ENCODE results near the gene CNTN5.
"Not testable (repeated sequence)": the region's sequence is repeated elsewhere in the genome, so short reads cannot be mapped to it uniquely, and the experiment has no call there.

Gene CNTN5

DNA sequence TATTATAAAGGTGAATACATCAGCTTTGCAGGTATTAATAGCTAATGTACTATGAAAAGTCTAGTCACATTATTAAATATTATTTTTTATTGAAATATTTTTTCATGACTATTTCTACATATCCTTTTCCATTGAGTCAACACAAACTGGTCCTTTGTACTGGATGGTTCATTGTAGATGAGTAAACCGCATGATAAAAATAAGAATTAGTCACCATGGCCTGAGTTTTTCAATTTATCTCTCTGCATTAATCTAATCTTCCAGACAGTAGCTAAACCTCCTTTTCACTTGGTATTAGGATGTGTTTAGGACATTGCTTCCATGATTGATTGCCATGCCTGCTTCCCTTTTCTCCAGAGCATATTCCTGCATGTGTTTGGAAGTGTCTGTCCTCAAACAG is 1227.0 kb downstream of the CNTN5 start:
- DNase-seq: no peak

DNA sequence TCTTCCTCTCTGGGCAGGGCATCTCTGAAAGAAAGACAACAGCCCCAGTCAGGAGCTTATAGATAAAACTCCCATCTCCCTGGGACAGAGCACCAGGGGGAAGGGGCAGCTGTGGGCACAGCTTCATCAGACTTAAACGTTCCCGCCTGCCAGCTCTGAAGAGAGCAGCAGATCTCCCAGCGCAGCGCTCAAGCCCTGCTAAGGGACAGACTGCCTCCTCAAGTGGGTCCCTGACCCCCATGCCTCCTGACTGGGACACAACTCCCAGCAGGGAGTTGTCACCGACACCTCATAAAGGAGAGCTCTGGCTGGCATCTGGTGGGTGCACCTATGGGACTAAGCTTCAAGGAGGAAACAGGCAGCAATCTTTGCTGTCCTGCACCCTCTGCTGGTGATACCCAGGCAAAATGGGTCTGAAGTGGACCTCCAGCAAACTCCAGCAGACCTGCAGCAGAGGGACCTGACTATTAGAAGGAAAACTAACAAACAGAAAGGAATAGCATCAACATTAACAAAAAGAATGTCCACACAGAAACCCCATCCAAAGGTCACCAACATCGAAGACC is 1236.6 kb downstream of the CNTN5 start:
- not testable (repeated sequence) for DNase-seq

GRCh38 chr11:100269516-100269915 is 1248.8 kb downstream of the CNTN5 start:
- no peak for DNase-seq

DNA sequence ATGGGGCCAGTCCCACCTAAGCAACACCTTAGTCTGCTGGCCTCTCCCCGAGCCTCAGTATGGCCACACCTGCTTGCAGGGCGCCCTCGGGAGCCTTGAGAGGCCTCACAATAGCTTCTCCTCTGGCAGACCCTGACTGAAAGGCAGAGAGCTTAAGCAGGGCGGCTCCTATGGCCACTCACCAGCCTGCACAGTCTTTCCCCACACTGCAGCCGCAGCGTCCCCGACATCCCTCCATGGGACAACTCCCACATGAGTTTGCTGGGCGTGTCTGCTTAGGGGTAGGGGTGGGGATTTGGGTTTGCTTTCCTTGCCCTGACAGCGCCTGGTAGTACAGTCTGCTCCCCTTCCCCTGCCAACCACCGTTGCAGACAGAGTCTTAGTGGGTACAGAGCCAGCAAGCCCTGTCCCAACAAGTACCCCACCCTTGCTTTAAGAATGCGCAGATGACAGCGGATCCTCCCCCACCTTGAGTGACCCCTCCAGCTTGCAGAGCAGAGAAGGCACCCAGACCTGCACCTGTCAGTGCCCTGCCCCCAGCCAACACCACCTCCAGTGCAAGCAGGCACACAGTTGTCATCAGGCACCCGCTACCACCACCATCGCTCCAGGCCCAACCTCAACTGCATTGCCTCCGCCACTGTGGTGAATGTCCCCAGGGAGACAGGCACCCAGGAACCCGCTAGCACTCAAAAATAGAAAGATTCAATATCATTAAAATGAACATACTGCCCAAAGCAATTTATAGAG is 1252.5 kb downstream of the CNTN5 start:
- no peak for DNase-seq

DNA sequence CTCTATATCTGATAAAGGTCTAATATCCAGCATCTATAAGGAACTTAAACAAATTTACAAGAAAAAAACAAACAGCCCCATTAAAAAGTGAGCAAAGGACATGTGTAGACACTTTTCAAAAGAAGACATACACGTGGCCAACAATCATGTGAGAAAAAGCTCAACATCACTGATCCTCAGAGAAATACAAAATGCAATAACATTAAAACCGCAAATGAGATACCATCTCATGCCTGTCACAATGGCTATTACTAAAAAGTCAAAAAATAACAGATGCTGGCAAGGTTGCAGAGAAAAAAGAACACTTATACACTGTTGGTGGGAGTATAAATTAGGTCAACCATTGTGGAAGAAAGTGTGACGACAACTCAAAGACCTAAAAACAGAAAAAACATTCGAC is 1253.7 kb downstream of the CNTN5 start:
- not testable (repeated sequence) for DNase-seq

- no peak for DNase-seq
These were observed 1274.0 kb downstream of the CNTN5 start for GRCh38 chr11:100294748-100295147.

- no peak for DNase-seq
These were observed 1275.4 kb downstream of the CNTN5 start for GRCh38 chr11:100296051-100296679.

GRCh38 chr11:100297516-100297915 is 1276.8 kb downstream of the CNTN5 start:
- DNase-seq: no peak

DNA sequence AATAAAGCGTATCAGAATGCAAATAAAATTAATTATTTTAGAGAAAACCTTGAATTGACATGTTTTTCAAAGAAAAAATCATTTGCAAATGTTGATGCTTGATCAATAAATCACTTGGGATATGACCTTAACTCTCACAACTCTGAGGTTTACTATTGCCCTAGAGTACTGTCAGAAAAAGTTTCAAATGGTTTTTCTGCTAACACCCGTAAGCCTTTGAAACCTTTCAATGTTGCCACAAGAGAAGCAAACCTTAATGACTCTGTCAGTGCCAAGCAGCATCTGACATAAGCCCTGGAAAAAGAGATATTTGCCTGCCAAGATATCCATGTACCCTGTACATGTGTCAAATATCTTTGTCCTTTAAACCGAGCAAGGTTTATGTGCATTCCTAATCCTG is 1282.1 kb downstream of the CNTN5 start:
- no peak for DNase-seq

GRCh38 chr11:100303897-100304296 is 1283.1 kb downstream of the CNTN5 start:
- DNase-seq: no peak

DNA sequence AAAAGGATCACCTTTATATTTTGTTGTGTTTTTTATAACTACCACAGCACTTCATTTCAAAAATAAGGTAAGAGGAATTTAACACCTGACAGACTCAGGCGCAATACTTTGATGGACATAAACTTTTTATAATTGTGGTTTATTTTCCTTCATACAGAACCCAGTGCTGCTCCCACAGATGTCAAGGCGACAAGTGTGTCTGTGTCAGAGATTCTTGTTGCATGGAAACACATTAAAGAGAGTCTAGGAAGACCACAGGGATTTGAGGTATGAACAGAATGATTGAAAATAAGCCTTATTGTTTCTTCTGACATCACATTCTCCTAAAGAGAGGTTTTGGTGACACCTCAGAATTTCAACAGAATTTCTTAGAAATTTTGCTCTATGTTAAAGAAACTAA is 1287.5 kb downstream of the CNTN5 start:
- no peak for DNase-seq

DNA sequence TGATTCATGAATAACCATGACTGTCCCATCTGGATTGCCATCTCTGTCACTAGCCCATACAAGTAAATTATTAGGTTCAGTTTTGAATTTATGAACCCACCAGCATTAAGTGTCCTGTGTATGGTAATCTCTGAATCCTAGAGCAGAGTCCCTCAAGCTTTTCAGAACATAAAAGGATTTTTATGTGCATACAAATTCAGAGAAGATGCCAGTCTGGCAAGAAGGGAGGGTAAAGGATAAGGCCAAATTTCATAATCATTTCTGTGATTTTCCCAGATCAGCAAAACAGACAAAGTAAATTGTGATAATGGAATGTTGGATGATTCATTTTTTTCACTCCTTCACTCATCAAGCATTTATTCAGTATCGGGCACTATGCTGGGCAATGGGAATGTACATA is 1295.2 kb downstream of the CNTN5 start:
- no peak for DNase-seq

DNA sequence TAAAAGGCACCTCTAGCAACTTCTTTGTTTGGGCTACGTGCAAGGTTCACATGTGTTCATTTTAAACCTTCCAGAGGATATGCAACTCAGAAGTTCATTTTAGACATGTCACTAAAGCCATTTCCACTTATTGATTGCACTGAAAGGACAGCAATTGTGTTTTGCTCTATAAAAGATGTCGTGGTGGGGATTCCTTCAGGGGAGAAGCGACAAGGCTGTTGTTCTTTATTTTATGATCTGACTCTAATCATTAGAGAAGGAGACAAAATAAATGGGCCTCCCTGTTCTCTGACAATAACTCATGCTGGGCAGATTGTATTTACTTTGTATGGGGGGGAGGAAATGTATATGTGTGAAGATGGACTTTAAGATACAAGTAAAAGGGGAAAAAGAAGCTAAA is 1296.2 kb downstream of the CNTN5 start:
- DNase-seq: no peak

GRCh38 chr11:100319691-100320090 is 1298.9 kb downstream of the CNTN5 start:
- no peak for DNase-seq

DNA sequence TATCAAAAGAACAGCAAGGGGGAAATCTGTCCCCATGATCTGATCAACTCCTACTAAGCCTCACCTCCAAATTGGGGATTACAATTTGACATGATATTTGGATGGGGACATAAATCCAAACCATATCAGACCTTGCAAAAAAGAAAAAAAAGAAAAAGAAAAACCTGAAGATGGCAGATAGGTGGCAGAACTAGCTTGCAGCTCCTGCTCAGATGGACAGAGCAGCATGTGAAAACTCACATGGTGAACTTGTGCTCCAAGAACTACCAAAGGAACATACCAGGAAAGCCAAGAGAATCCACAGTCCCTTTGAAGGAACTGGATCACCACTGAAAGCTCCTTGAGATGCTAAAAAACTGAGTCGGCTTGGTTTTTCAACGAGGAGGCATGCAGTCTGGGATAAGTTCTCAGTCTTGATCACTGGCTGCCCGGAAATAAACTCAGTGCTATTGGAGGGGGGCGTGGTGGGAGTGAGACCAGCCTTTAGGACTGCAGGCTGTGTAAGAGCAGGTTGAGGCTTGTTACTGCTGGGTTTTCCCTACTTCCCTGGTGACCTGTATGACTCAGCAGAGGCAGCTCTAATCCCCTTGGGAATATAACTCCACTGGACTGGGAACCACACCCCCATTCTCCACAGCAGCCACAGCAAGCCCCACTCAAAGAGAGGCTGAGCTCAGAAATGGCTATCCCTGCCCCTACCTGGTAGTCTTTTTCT is 1308.0 kb downstream of the CNTN5 start:
- no peak for DNase-seq

- no peak for DNase-seq
These were observed 1308.6 kb downstream of the CNTN5 start for GRCh38 chr11:100329352-100329751.

GRCh38 chr11:100336873-100337272 is 1316.1 kb downstream of the CNTN5 start:
- no peak for DNase-seq

- DNase-seq: no peak
These were observed 1317.5 kb downstream of the CNTN5 start for GRCh38 chr11:100338144-100338840.

- DNase-seq: no peak
These were observed 1319.9 kb downstream of the CNTN5 start for GRCh38 chr11:100340466-100341319.

DNA sequence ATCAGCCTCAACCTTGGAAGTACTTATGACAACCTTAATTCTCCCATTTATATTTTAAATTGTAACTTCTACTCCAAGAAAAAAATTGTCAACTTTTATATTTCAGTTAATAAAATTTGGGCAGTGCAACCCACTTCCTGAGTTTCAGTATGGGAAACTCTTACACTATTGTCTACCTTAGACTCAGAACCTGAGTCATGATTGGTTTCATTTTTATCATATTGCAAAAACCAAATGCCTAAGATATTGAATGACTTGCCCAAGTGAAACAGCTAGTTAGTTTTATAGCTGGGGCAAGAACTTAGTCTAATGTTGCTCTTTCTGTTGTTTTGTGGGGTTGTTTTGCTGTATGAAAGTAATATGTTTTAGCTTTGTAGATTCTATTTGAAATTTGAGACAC is 1332.3 kb downstream of the CNTN5 start:
- no peak for DNase-seq

DNA sequence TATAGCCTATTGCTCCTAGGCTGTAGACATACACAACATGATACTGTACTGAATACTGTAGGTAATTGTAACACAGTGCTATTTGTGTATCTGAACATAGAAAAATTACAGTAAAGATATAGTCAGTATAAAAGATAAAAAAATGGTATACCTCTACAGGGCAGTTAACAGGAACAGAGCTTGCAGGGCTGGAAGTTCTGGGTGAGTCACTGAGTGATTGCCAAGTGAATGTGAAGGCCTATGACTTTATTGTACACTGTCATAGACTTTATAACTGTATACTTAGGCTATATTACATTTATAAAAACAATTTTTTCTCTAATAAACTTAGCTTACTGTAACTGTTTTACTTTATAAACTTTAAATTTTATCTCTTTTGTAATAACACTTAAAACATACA is 1334.0 kb downstream of the CNTN5 start:
- DNase-seq: no peak

DNA sequence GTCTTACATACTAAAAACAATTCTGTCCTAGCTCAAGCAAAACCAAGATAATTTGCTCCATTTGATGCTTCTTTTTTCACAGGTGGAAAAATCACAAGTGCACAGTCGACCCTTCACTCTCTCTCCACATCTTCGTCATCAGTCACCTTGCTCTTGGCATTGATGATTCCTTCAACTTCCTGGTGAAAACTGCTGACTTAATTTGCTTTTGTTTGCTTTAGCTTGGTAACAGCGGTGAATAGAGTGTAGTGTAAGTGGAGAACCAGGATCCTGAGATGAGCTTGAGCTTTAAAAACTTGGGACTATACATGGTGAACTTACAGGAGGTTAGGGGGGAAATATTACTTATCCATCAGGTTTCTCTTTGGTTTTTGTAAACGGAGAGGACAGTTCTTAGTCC is 1335.3 kb downstream of the CNTN5 start:
- no peak for DNase-seq
